Measurements from ENCODE around the gene RNF111. TPM values are rescaled to one million over a fixed set of nuclear protein-coding genes. Genes with fewer than 3 reads are reported as not detected.
"Not testable (repeated sequence)": the region's sequence is repeated elsewhere in the genome, so short reads cannot be mapped to it uniquely, and the experiment has no call there.

The RNF111 gene
- polyA plus RNA-seq, 1 experiment: 28.7 TPM

DNA sequence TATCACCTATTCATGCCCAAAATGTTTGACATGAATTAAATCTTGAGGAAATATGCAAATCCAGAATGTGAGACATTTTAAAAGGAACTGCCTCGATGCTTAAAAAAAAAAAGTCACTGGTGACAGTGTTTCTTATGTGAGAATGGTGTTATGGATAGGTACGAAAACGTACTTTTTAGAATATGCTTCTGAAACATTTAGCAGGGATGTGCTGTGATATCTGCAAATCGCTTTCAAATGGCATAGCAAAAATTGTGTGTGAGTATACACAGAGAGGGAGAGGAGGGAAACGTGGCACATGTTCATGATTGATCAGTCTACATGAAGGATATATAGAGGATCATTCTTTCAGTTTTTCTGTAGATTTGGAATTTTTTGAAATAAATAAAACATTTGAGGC is 133.5 kb downstream of the RNF111 start:
- TF ChIP-seq, protein P1, sequence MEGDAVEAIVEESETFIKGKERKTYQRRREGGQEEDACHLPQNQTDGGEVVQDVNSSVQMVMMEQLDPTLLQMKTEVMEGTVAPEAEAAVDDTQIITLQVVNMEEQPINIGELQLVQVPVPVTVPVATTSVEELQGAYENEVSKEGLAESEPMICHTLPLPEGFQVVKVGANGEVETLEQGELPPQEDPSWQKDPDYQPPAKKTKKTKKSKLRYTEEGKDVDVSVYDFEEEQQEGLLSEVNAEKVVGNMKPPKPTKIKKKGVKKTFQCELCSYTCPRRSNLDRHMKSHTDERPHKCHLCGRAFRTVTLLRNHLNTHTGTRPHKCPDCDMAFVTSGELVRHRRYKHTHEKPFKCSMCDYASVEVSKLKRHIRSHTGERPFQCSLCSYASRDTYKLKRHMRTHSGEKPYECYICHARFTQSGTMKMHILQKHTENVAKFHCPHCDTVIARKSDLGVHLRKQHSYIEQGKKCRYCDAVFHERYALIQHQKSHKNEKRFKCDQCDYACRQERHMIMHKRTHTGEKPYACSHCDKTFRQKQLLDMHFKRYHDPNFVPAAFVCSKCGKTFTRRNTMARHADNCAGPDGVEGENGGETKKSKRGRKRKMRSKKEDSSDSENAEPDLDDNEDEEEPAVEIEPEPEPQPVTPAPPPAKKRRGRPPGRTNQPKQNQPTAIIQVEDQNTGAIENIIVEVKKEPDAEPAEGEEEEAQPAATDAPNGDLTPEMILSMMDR (IDR thresholded peaks at IDR 0.05; ENCODE audit: insufficient read depth, low read depth, low read length): no peak
- no peak overlapping the region for H3K4me3 ChIP-seq (ENCODE audit: low read depth, low read length)
- peaks cover 2% of the 10 kb centered on the region; the same call in 1 of the 2 replicates for H3K36me3 ChIP-seq (ENCODE audit: control insufficient read depth, insufficient read depth, low read length)
- ChIA-PET POLR2A (no interaction called here), CTCF (no interaction called here)
- no peak for DNase-seq (ENCODE audit: low read depth)
- H3K27me3 ChIP-seq (ENCODE audit: control insufficient read depth, insufficient read depth, low read length): no peaks in the 10 kb centered on the region

DNA sequence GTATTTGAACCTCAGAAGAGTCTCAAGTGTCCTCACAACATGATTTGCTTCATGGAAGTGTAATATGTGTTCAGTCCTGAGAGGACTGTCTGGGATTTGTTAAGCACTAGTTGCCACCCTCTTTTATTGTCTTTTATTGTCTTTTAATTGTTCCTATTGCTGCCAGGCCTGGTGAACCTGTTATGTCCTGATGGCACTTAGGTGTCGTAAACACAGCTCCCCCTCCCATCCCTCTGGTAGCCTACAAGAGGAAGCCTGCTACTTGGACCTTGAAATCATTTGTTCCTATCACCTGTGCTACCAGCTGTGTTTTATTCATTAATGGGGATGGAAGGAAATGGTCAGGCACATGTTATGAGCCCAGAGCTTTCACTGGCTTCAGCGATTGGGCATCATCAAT is 136.8 kb downstream of the RNF111 start:
- CTCF ChIA-PET: interaction anchor here (2.2 kb wide), 1 partner anchor 14 kb away, joined by 7 read pairs; no protein-coding TSS in a partner anchor
- TF ChIP-seq, protein P1 (IDR thresholded peaks at IDR 0.05; ENCODE audit: insufficient read depth, low read depth, low read length): no peak
- POLR2A ChIA-PET: no interaction called here
- no peak for DNase-seq (ENCODE audit: low read depth)
- Histone ChIP-seq H3K36me3 (ENCODE audit: control insufficient read depth, insufficient read depth, low read length) (peaks cover 1% of the 10 kb centered on the region; the same call in 1 of the 2 replicates), H3K4me3 (ENCODE audit: low read depth, low read length) (no peak overlapping the region), H3K27me3 (ENCODE audit: control insufficient read depth, insufficient read depth, low read length) (no peaks in the 10 kb centered on the region)

DNA sequence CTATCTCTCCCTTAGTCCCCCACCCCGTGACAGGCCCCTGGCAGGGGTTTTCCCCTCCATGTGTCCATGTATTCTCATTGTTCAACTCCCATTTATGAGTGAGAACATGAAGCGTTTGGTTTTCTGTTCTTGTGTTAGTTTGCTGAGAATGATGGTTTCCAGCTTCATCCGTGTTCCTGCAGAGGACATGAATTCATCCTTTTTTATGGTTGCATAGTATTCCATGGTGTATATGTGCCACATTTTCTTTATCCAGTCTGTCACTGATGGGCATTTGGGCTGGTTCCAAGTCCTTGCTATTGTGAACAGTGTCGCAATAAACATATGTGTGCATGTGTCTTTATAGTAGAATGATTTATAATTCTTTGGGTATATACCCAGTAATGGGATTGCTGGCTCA is 138.2 kb downstream of the RNF111 start:
- H3K36me3 ChIP-seq (ENCODE audit: control insufficient read depth, insufficient read depth, low read length); DNase-seq (ENCODE audit: low read depth); H3K27me3 ChIP-seq (ENCODE audit: control insufficient read depth, insufficient read depth, low read length); POLR2A ChIA-PET; H3K4me3 ChIP-seq (ENCODE audit: low read depth, low read length): not testable (repeated sequence)
- CTCF ChIA-PET: interaction anchor here (2.2 kb wide), 1 partner anchor 13 kb away, joined by 7 read pairs; no protein-coding TSS in a partner anchor

DNA sequence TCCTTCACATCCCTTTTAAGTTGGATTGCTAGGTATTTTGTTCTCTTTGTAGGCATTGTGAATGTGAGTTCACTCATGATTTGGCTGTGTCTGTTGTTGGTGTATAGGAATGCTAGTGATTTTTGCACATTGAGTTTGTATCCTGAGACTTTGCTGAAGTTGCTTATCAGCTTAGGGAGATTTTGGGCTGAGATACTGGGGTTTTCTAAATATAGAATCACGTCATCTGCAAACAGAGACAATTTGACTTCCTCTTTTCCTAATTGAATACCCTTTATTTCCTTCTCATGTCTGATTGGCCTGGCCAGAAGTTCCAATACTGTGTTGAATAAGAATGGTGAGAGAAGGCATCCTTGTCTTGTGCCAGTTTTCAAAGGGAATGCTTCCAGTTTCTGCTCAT is 139.8 kb downstream of the RNF111 start:
- CTCF ChIA-PET; H3K27me3 ChIP-seq (ENCODE audit: control insufficient read depth, insufficient read depth, low read length); H3K36me3 ChIP-seq (ENCODE audit: control insufficient read depth, insufficient read depth, low read length); POLR2A ChIA-PET; H3K4me3 ChIP-seq (ENCODE audit: low read depth, low read length); DNase-seq (ENCODE audit: low read depth): not testable (repeated sequence)

DNA sequence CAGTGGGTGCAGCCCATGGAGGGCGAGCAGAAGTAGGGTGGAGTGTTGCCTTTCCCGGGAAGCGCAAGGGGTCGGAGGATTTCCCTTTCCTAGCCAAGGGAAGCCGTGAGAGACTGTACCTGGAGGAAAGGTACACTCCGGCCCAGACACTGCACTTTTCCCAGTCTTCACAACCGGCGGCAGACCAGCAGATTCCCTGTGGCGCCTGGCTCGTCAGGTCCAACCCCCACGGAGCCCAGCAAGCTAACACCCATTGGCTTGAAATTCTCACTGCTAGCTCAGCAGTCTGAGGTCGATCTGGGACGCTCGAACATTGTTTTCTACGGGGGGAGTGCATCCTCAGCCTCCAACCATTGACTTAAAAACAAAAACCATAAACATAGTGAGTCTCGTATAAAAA is 144.0 kb downstream of the RNF111 start:
- TF ChIP-seq, protein P1 (IDR thresholded peaks at IDR 0.05; ENCODE audit: insufficient read depth, low read depth, low read length): no peak
- CTCF ChIA-PET: no interaction called here
- Histone ChIP-seq H3K27me3 (ENCODE audit: control insufficient read depth, insufficient read depth, low read length) (no peaks in the 10 kb centered on the region), H3K4me3 (ENCODE audit: low read depth, low read length) (no peak overlapping the region), H3K36me3 (ENCODE audit: control insufficient read depth, insufficient read depth, low read length) (peaks cover 11% of the 10 kb centered on the region)
- POLR2A ChIA-PET: no interaction called here
- DNase-seq (ENCODE audit: low read depth): no peak

DNA sequence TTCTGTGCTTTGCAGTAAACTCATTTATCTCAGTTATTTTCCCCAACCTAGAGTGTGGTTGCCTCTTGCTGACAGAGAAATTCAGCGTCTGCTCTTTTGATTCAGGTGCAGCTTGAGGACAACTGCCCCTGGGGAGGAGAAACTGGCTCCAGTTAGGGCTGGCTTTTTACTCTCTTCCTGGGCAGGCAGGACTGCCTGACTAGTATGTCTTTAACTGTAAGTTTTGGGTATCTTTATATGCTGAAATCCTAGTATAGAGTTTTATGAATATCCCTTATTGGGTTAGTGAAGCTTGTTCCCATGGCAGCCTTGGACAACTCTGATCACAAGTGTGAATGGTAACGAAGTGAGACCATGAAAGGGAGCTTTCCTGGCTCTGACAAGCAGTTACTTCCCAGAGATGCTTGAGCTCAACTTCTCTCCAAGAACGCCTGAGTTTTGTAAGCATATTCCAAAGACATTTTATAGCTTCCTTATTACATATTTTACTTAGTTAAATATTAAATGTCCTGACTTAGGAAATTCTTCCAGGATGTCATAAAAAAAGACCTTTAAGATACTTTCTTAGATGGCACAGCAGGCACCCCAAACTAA is 144.6 kb downstream of the RNF111 start:
- TF ChIP-seq, protein P1 (IDR thresholded peaks at IDR 0.05; ENCODE audit: insufficient read depth, low read depth, low read length): no peak
- Histone ChIP-seq H3K36me3 (ENCODE audit: control insufficient read depth, insufficient read depth, low read length) (peaks cover 11% of the 10 kb centered on the region), H3K4me3 (ENCODE audit: low read depth, low read length) (no peak overlapping the region), H3K27me3 (ENCODE audit: control insufficient read depth, insufficient read depth, low read length) (no peaks in the 10 kb centered on the region)
- CTCF ChIA-PET: no interaction called here
- POLR2A ChIA-PET: no interaction called here
- no peak for DNase-seq (ENCODE audit: low read depth)

All from BJ (cell line).